Adrenal gland (tissue), 12 donors: ENCODE results near the gene ANKRD55. TPM values are rescaled to one million over a fixed set of nuclear protein-coding genes. Genes with fewer than 3 reads are reported as not detected.
A peak's percentile ranks its signal among the peaks of the same experiment; 100 is the strongest.

ENCODE experiments used
- DNase-seq, 7 donors: peaks; one replicate each; pipeline ENCODE4 v3.0.0-alpha.2; 2019 to 2020
- H3K27ac ChIP-seq, 5 donors: fragments of 200-600 bp; sonication (generic) in 4 of 5; 1 replicate in 3 of 5; 2 replicates in 2 of 5; pipeline versions ENCODE4 v1.5.1 to v1.8.0; 2016 to 2020; ENCODE audit warnings: mild to moderate bottlenecking in 1 of 5
- H3K27me3 ChIP-seq: fragments of 200-600 bp; 2 replicates; pipeline ENCODE4 v1.8.0; 2021
- H3K36me3 ChIP-seq, 2 donors: fragments of 200-600 bp; replicated peaks in 1 of 2; 1 replicate in 1 of 2; 2 replicates in 1 of 2; pipeline versions ENCODE4 v1.5.1 to v1.8.0; 2018 to 2022
- H3K4me1 ChIP-seq, 2 donors: fragments of 200-600 bp; replicated peaks in 1 of 2; 1 replicate in 1 of 2; 2 replicates in 1 of 2; pipeline versions ENCODE4 v1.5.1 to v1.8.0; 2018 to 2021
- H3K4me3 ChIP-seq, 4 donors: fragments of 200-600 bp; sonication (generic) in 3 of 4; one replicate each; pipeline ENCODE4 v1.5.1; 2016 to 2018
- H3K9me3 ChIP-seq, 3 donors: fragments of 200-600 bp; sonication (generic) in 1 of 3; replicated peaks in 1 of 3; 1 replicate in 2 of 3; 2 replicates in 1 of 3; pipeline versions ENCODE4 v1.5.1 to v1.8.0; 2016 to 2021
- POLR2A ChIP-seq, 2 donors: fragments of 450-650 bp; IDR thresholded peaks; one replicate each; pipeline ENCODE4 v1.6.1; 2017; ENCODE audit warnings: antibody characterized with exemption in 2 of 2, mild to moderate bottlenecking in 2 of 2, moderate library complexity in 1 of 2
- WGBS, 4 donors: extraction: QIAGEN DNeasy Blood & Tissue Kit in 2 of 4; methylation state at CpG; one replicate each; pipeline versions ENCODE4 v1.1.5 to v1.1.7; 2013 to 2017; 5-methylcytosine and 5-hydroxymethylcytosine counted together
- intact Hi-C, 2 donors: fragments of 100-400 bp; cut with DNase I; formaldehyde crosslinking; loops; one replicate each; pipeline versions ENCODE4 v1.14.1 to v1.15.0; 2022 to 2023
- polyA plus RNA-seq, 3 donors: library from polyadenylated mRNA; stranded (reverse); fragments of 200-250 nt in 2 of 3; fragments of 350-450 nt in 1 of 3; fragmentation: Illumina TruSeq in 1 of 3; extraction: RNeasy Lipid Tissue Mini Kit (QIAGEN cat#74804) in 1 of 3; gene quantifications; one replicate each; pipeline ENCODE4 v1.2.3, GENCODE V29; 2013 to 2014
- total RNA-seq, 9 donors: library from RNA; depleted of rRNA in 4 of 9; stranded (reverse); fragments of >200 nt in 4 of 9; fragments of 120-200 nt in 1 of 9; fragmentation: NEBNext Ultra II Directional in 1 of 9; extraction: Animal tissue kit (Norgen Biotek cat#: 25700) in 1 of 9; gene quantifications; one replicate each; pipeline versions ENCODE4 v1.1.0 to v1.2.4, GENCODE V29; 2013 to 2023
- TF ChIP-seq, protein P1 (sequence below), 6 experiments: fragments of 450-650 bp in 4 of 6; fragments of 200-600 bp in 2 of 6; sonication (generic) in 1 of 6; IDR thresholded peaks; 1 replicate in 5 of 6; 2 replicates in 1 of 6; pipeline versions ENCODE4 v1.5.1 to v1.8.0; 2016 to 2021; ENCODE audit warnings: antibody characterized with exemption in 6 of 6, mild to moderate bottlenecking in 2 of 6, moderate library complexity in 1 of 6
- donor health status: healthy with polysubstance abuse.
- donor health status: Bipolar disorder and iron deficiency.
- donor health status: DM: yes; HTN: yes; CAD: no.
- donor health status: DM: no; HTN: no; CAD: no.
- donor health status: DM: no; HTN: no; CAD: no.
- donor health status: DM: yes; HTN: yes; CAD: no.

ANKRD55 gene
- total and polyA plus RNA-seq, 12 donors: 0.03 to 0.81 (median 0.29) TPM; not detected in 4

DNA sequence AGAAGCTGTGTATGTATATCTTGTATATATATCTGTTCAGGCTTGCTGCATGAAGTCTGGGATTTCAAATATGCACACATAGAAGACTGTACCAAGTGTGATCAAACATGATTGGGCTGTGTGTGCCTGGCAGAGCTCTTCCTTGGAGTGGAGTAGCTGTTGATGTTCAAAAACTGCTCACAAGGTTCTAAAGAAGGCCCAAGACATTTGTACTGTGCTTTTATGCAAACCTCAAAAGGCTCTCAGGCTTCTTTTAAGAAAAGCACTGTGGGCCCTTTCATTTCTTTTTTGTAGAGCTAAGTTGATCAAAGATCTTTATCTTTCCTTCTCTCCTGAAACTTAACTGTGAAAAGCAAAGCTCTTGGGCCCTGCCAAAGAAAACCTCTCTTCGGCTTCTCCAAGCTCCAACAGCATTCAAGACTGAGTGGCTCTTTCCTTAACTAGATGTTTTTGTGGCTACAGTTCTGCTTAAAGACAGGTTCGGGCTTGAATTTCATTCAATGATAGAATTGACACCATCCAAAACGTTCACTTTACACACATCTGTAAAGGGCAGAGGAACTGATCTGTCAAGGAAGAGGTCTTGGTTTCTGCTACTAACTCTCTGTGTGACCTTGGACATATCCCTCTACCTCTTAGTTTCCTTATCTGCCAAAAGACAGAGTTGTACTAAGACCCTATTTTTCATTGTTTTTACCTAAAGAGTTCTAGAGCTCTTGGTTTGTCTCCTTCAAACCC, 132.5 kb downstream of the ANKRD55 start:
- WGBS, 4 donors: 74 to 83% (median 82%) methylated on average over 3 of the region's 3 CpGs
- Histone ChIP-seq H3K27ac (peak overlapping the region in 1 of 5 donors; percentile 3), H3K4me1 (peaks cover 9 to 23% of the 10 kb centered on the region in 2 donors), H3K4me3 (no peak overlapping the region), H3K27me3 (no peaks in the 10 kb centered on the region), H3K36me3 (no peaks in the 10 kb centered on the region), H3K9me3 (no peaks in the 10 kb centered on the region)
- intact Hi-C loops: no loop called here
- TF ChIP-seq, protein P1, sequence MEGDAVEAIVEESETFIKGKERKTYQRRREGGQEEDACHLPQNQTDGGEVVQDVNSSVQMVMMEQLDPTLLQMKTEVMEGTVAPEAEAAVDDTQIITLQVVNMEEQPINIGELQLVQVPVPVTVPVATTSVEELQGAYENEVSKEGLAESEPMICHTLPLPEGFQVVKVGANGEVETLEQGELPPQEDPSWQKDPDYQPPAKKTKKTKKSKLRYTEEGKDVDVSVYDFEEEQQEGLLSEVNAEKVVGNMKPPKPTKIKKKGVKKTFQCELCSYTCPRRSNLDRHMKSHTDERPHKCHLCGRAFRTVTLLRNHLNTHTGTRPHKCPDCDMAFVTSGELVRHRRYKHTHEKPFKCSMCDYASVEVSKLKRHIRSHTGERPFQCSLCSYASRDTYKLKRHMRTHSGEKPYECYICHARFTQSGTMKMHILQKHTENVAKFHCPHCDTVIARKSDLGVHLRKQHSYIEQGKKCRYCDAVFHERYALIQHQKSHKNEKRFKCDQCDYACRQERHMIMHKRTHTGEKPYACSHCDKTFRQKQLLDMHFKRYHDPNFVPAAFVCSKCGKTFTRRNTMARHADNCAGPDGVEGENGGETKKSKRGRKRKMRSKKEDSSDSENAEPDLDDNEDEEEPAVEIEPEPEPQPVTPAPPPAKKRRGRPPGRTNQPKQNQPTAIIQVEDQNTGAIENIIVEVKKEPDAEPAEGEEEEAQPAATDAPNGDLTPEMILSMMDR (IDR thresholded peaks at IDR 0.05): no peak
- no peak for TF ChIP-seq POLR2A (IDR thresholded peaks at IDR 0.05)
- DNase-seq: no peak

DNA sequence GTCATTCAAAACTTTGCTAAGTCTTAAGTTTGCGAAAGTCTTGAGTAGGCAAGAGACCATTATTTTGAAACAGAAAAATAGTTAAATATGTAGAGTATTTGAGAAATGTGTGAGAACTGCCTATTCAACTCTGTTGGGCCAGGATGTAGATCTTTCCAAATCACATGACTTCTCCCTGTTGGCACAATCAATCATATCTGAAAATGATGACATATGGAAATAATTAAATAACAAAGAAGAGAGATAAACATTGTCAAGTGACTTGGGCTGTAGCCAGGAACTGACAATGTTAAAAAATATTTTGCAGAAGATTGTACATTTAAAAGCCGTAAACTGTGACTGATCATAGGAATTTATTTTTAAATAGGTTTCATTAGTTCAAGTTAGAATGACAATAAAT, 133.8 kb downstream of the ANKRD55 start:
- 47 to 56% (median 49%) methylated on average over 2 of the region's 2 CpGs for WGBS, 4 donors
- peak in 1 of 7 donors; percentile 51 for DNase-seq
- H3K4me1 ChIP-seq: peaks cover 9 to 23% of the 10 kb centered on the region in 2 donors
- H3K27ac ChIP-seq: peak overlapping the region in 2 of 5 donors; percentile 48 to 59
- H3K27me3 ChIP-seq: no peaks in the 10 kb centered on the region
- H3K9me3 ChIP-seq: no peaks in the 10 kb centered on the region
- no peaks in the 10 kb centered on the region for H3K36me3 ChIP-seq
- TF ChIP-seq, protein P1 (IDR thresholded peaks at IDR 0.05): no peak
- no peak for TF ChIP-seq POLR2A (IDR thresholded peaks at IDR 0.05)
- no peak overlapping the region for H3K4me3 ChIP-seq
- intact Hi-C loops: no loop called here

DNA sequence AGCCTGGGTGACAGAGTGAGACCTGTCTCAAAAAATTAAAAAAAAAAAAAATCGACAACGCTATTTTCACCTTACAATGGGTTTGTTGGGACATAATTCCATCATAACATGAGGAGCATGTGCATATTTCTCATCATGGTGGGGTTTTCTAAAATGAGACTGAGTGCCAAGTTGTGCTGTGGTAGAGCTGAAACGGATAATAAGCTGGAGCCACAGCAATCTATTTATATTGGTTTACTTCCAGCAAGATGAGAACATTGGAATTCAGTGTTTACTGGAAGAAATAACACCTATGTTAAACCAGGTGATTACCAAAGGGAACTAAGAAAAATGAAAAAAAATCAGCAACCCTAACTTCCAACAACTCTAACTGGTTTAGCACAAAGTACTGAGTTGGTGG, 136.1 kb downstream of the ANKRD55 start:
- intact Hi-C loops: no loop called here
- Histone ChIP-seq H3K4me1 (peaks cover 9 to 19% of the 10 kb centered on the region in 2 donors), H3K27me3 (no peaks in the 10 kb centered on the region), H3K4me3 (no peak overlapping the region), H3K27ac (no peak overlapping the region), H3K36me3 (no peaks in the 10 kb centered on the region), H3K9me3 (no peaks in the 10 kb centered on the region)
- 79 to 90% (median 87%) methylated on average over 3 of the region's 3 CpGs for WGBS, 4 donors
- no peak for TF ChIP-seq POLR2A (IDR thresholded peaks at IDR 0.05)
- TF ChIP-seq, protein P1 (IDR thresholded peaks at IDR 0.05): no peak
- DNase-seq: no peak

DNA sequence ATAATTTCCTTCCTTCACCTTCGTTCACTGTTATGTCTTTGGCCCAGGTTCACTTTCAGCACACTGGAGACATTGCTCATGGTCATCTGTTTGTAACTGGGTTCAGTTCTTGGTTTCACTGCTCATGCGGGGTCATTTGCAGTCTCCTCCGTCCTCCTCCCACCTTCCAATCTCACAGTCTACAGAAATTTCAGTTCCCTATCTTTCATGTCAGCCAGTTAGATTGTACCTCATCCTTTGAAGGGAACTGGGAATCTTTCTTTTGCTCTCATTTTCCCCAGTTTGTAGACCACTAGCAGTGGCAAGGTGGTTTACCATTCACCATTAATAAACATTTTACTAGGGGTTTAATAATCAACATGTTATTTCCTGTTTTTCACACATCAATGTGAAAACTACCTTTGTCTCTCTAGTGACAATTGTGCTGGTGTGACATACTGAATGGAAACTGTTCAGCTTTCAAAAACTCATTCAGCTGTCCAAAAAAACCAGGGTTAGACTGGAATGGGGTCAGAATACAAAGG, 137.5 kb downstream of the ANKRD55 start:
- no peaks in the 10 kb centered on the region for H3K27me3 ChIP-seq
- no peak overlapping the region for H3K27ac ChIP-seq
- no peaks in the 10 kb centered on the region for H3K36me3 ChIP-seq
- intact Hi-C loops: no loop called here
- H3K4me3 ChIP-seq: no peak overlapping the region
- DNase-seq: no peak
- H3K9me3 ChIP-seq: no peaks in the 10 kb centered on the region
- WGBS, 4 donors: 73 to 81% (median 77%) methylated on average over 3 of the region's 3 CpGs
- TF ChIP-seq, protein P1 (IDR thresholded peaks at IDR 0.05): no peak
- no peak for TF ChIP-seq POLR2A (IDR thresholded peaks at IDR 0.05)
- peaks cover 9 to 27% of the 10 kb centered on the region in 2 donors for H3K4me1 ChIP-seq
